Activated naive CD4-positive, alpha-beta T cell treated with anti-CD3 and anti-CD28 coated beads, Interleukin-2, amount 10 ng/mL, durations not matched to agents 7 days and 5 days (primary cell): Measurements from ENCODE around the gene ASPSCR1.

Source experiments
- CTCF ChIA-PET: fragments of 350-600 bp; sonication (Branson Sonifier 250); formaldehyde crosslinking; loops from one replicate; lab custom pipeline; 2021; ENCODE audit warnings: antibody characterized with exemption; lab: Charles Lee
- DNase-seq: peaks from one replicate; pipeline ENCODE4 v3.0.0-alpha.2; 2020
- H3K27ac Mint-ChIP-seq: one replicate; pipeline ENCODE4 v1.8.0; 2021; ENCODE audit warnings: mild to moderate bottlenecking, moderate library complexity, mixed read lengths
- H3K27me3 Mint-ChIP-seq: one replicate; pipeline ENCODE4 v1.8.0; 2021; ENCODE audit warnings: mild to moderate bottlenecking, mixed read lengths
- H3K36me3 Mint-ChIP-seq: one replicate; pipeline ENCODE4 v1.8.0; 2021; ENCODE audit warnings: mixed read lengths
- H3K4me1 Mint-ChIP-seq: one replicate; pipeline ENCODE4 v1.8.0; 2021; ENCODE audit warnings: mixed read lengths
- H3K4me3 Mint-ChIP-seq: one replicate; pipeline ENCODE4 v1.8.0; 2021; ENCODE audit warnings: mild to moderate bottlenecking, moderate library complexity, mixed read lengths
- H3K9me3 Mint-ChIP-seq: one replicate; pipeline ENCODE4 v1.8.0; 2021; ENCODE audit warnings: mixed read lengths

Gene ASPSCR1

GRCh38 chr17:82049106-82049505 is 71.7 kb downstream of the ASPSCR1 start:
- Mint-ChIP-seq H3K9me3 (no peaks in the 10 kb centered on the region), H3K27ac (no peak overlapping the region), H3K36me3 (peaks cover 8% of the 10 kb centered on the region), H3K4me1 (peaks cover 21% of the 10 kb centered on the region), H3K4me3 (peak overlapping the region; percentile 28), H3K27me3 (no peaks in the 10 kb centered on the region)
- DNase-seq, result no peak
- CTCF ChIA-PET, result no interaction called here

- no peak for DNase-seq
- Mint-ChIP-seq H3K36me3 (peaks cover 8% of the 10 kb centered on the region), H3K4me1 (peaks cover 21% of the 10 kb centered on the region), H3K27me3 (no peaks in the 10 kb centered on the region), H3K27ac (no peak overlapping the region), H3K9me3 (no peaks in the 10 kb centered on the region), H3K4me3 (peak overlapping the region; percentile 28)
- CTCF ChIA-PET, result interaction anchor here (1.1 to 1.7 kb wide), 2 partner anchors 12 to 18 kb away, joined by 4 to 5 read pairs; partner anchors contain the start of genes DCXR and RAC3
Measured at GRCh38 chr17:82049521-82049971, 72.1 kb downstream of the ASPSCR1 start.

- peaks cover 11% of the 10 kb centered on the region for H3K36me3 Mint-ChIP-seq
- H3K9me3 Mint-ChIP-seq, result no peaks in the 10 kb centered on the region
- H3K27ac Mint-ChIP-seq, result peak overlapping the region; percentile 90
- H3K4me1 Mint-ChIP-seq, result peaks cover 21% of the 10 kb centered on the region
- CTCF ChIA-PET, result interaction anchor here (1.0 to 1.7 kb wide), 3 partner anchors 13 to 19 kb away, joined by 3 to 5 read pairs (median 4); partner anchors contain the start of genes DCXR and RAC3
- H3K4me3 Mint-ChIP-seq, result peak overlapping the region; percentile 86
- no peak for DNase-seq
- H3K27me3 Mint-ChIP-seq, result no peaks in the 10 kb centered on the region
Measured at GRCh38 chr17:82050152-82050760, 72.8 kb downstream of the ASPSCR1 start.

- no peaks in the 10 kb centered on the region for H3K9me3 Mint-ChIP-seq
- CTCF ChIA-PET, result interaction anchor here (1.0 to 1.7 kb wide), 3 partner anchors 13 to 19 kb away, joined by 3 to 5 read pairs (median 4); partner anchors contain the start of genes DCXR and RAC3
- H3K4me1 Mint-ChIP-seq, result peaks cover 21% of the 10 kb centered on the region
- H3K27me3 Mint-ChIP-seq, result no peaks in the 10 kb centered on the region
- H3K27ac Mint-ChIP-seq, result peak overlapping the region; percentile 90
- peak overlapping the region; percentile 86 for H3K4me3 Mint-ChIP-seq
- peak; percentile 42 for DNase-seq
- H3K36me3 Mint-ChIP-seq, result peaks cover 11% of the 10 kb centered on the region
Measured at GRCh38 chr17:82050761-82051641, 73.6 kb downstream of the ASPSCR1 start.

- Mint-ChIP-seq H3K9me3 (no peaks in the 10 kb centered on the region), H3K27ac (peak within 1 kb of the TSS; percentile 90), H3K4me1 (peaks cover 21% of the 10 kb centered on the region), H3K4me3 (peak within 1 kb of the TSS; percentile 86), H3K27me3 (no peaks in the 10 kb centered on the region), H3K36me3 (peaks cover 11% of the 10 kb centered on the region)
- CTCF ChIA-PET, result no interaction called here
- peak; percentile 90 for DNase-seq
Measured at GRCh38 chr17:82051776-82052637, 74.6 kb downstream of the ASPSCR1 start, which contains the start of the genes GPS1 and RFNG. Gene GPS1 (plus strand): TSS chr17:82051898. CDS start chr17:82051932, 34 bp downstream. Gene RFNG (minus strand): TSS chr17:82051811. CDS start chr17:82051766, 45 bp downstream.

GRCh38 chr17:82052638-82053059 is 75.2 kb downstream of the ASPSCR1 start:
- CTCF ChIA-PET, result interaction anchor here (1.8 kb wide), 1 partner anchor 102 kb away, joined by 5 read pairs; no protein-coding TSS in a partner anchor
- Mint-ChIP-seq H3K27me3 (no peaks in the 10 kb centered on the region), H3K27ac (peak overlapping the region; percentile 69), H3K4me3 (peak overlapping the region; percentile 82), H3K4me1 (peaks cover 21% of the 10 kb centered on the region), H3K9me3 (no peaks in the 10 kb centered on the region), H3K36me3 (peaks cover 8% of the 10 kb centered on the region)
- DNase-seq, result no peak

- DNase-seq, result no peak
- CTCF ChIA-PET, result interaction anchor here (1.8 kb wide), 1 partner anchor 101 kb away, joined by 5 read pairs; no protein-coding TSS in a partner anchor
- Mint-ChIP-seq H3K4me1 (peaks cover 21% of the 10 kb centered on the region), H3K4me3 (peak overlapping the region; percentile 82), H3K27ac (peak overlapping the region; percentile 28), H3K36me3 (peaks cover 11% of the 10 kb centered on the region), H3K9me3 (no peaks in the 10 kb centered on the region), H3K27me3 (no peaks in the 10 kb centered on the region)
Measured at GRCh38 chr17:82053130-82053529, 75.7 kb downstream of the ASPSCR1 start.

- Mint-ChIP-seq H3K4me3 (peak overlapping the region; percentile 82), H3K27ac (no peak overlapping the region), H3K9me3 (no peaks in the 10 kb centered on the region), H3K27me3 (no peaks in the 10 kb centered on the region), H3K4me1 (peaks cover 21% of the 10 kb centered on the region), H3K36me3 (peaks cover 11% of the 10 kb centered on the region)
- CTCF ChIA-PET, result interaction anchor here (1.3 to 1.8 kb wide), 2 partner anchors 94 to 101 kb away, joined by 3 to 5 read pairs; no protein-coding TSS in a partner anchor
- DNase-seq, result no peak
Measured at GRCh38 chr17:82053556-82054263, 76.3 kb downstream of the ASPSCR1 start.

GRCh38 chr17:82054351-82055022 is 77.1 kb downstream of the ASPSCR1 start:
- CTCF ChIA-PET, result interaction anchor here (1.3 to 1.8 kb wide), 2 partner anchors 95 to 100 kb away, joined by 3 to 5 read pairs; no protein-coding TSS in a partner anchor
- no peak overlapping the region for H3K4me3 Mint-ChIP-seq
- no peak overlapping the region for H3K27ac Mint-ChIP-seq
- H3K9me3 Mint-ChIP-seq, result no peaks in the 10 kb centered on the region
- H3K4me1 Mint-ChIP-seq, result peaks cover 21% of the 10 kb centered on the region
- no peak for DNase-seq
- peaks cover 11% of the 10 kb centered on the region for H3K36me3 Mint-ChIP-seq
- no peaks in the 10 kb centered on the region for H3K27me3 Mint-ChIP-seq

- no peaks in the 10 kb centered on the region for H3K9me3 Mint-ChIP-seq
- H3K27me3 Mint-ChIP-seq, result no peaks in the 10 kb centered on the region
- DNase-seq, result no peak
- H3K4me1 Mint-ChIP-seq, result peaks cover 19% of the 10 kb centered on the region
- CTCF ChIA-PET, result interaction anchor here (1.3 kb wide), 1 partner anchor 96 kb away, joined by 3 read pairs; no protein-coding TSS in a partner anchor
- no peak overlapping the region for H3K27ac Mint-ChIP-seq
- H3K4me3 Mint-ChIP-seq, result no peak overlapping the region
- peaks cover 14% of the 10 kb centered on the region for H3K36me3 Mint-ChIP-seq
Measured at GRCh38 chr17:82055023-82055964, 77.9 kb downstream of the ASPSCR1 start.

GRCh38 chr17:82055965-82056728 is 78.7 kb downstream of the ASPSCR1 start:
- H3K27me3 Mint-ChIP-seq, result no peaks in the 10 kb centered on the region
- CTCF ChIA-PET, result no interaction called here
- peaks cover 19% of the 10 kb centered on the region for H3K36me3 Mint-ChIP-seq
- no peaks in the 10 kb centered on the region for H3K9me3 Mint-ChIP-seq
- no peak overlapping the region for H3K27ac Mint-ChIP-seq
- H3K4me3 Mint-ChIP-seq, result no peak overlapping the region
- no peak for DNase-seq
- peaks cover 12% of the 10 kb centered on the region for H3K4me1 Mint-ChIP-seq
